OCI-LY1 (cell line): ENCODE data around the gene ASCL5.

Experiments
- H2AFZ ChIP-seq: fragments of 200-600 bp; sonication (generic), shearing (Covaris generic); 2 replicates; pipeline ENCODE4 v1.6.0; 2014; ENCODE audit warnings: antibody characterized with exemption, mild to moderate bottlenecking, low read length
- H3F3A ChIP-seq: fragments of 200-600 bp; sonication (generic), shearing (Covaris generic); 2 replicates; pipeline ENCODE4 v1.6.0; 2014; ENCODE audit warnings: mild to moderate bottlenecking, antibody characterized with exemption, low read length, moderate library complexity; ENCODE audit not compliant: insufficient read depth
- H3K27ac ChIP-seq: fragments of 200-600 bp; sonication (generic); 2 replicates; pipeline ENCODE4 v1.5.1; 2014; ENCODE audit warnings: low read length, mixed run types, mild to moderate bottlenecking, low read depth; ENCODE audit not compliant: poor library complexity, severe bottlenecking
- H3K27me3 ChIP-seq: fragments of 200-600 bp; sonication (generic); 2 replicates; pipeline ENCODE4 v1.6.0; 2014; ENCODE audit warnings: antibody characterized with exemption, mild to moderate bottlenecking, low read length, moderate library complexity; ENCODE audit not compliant: insufficient read depth
- H3K36me3 ChIP-seq: fragments of 200-600 bp; sonication (generic); 2 replicates; pipeline ENCODE4 v1.6.1; 2014; ENCODE audit warnings: mild to moderate bottlenecking, antibody characterized with exemption, low read length, moderate library complexity, mixed read lengths; ENCODE audit not compliant: insufficient read depth
- H3K4me1 ChIP-seq: fragments of 200-600 bp; sonication (generic); 2 replicates; pipeline ENCODE4 v1.5.1; 2014; ENCODE audit warnings: mild to moderate bottlenecking, low read length, moderate library complexity; ENCODE audit not compliant: insufficient read depth, severe bottlenecking
- H3K4me2 ChIP-seq: fragments of 200-600 bp; sonication (generic), shearing (Covaris generic); 2 replicates; pipeline ENCODE4 v1.6.1; 2014; ENCODE audit warnings: low read length
- H3K4me3 ChIP-seq: fragments of 200-600 bp; sonication (generic); 2 replicates; pipeline ENCODE4 v1.5.1; 2014; ENCODE audit warnings: low read length, low read depth, mild to moderate bottlenecking, mixed read lengths; ENCODE audit not compliant: poor library complexity, severe bottlenecking
- H3K79me2 ChIP-seq: fragments of 200-600 bp; shearing (Covaris generic); 2 replicates; pipeline ENCODE4 v1.6.1; 2016; ENCODE audit warnings: mixed run types, low read length, mixed read lengths; ENCODE audit not compliant: insufficient read depth
- H3K9ac ChIP-seq: fragments of 200-600 bp; sonication (generic), shearing (Covaris generic); 2 replicates; pipeline ENCODE4 v1.6.1; 2014; ENCODE audit warnings: mild to moderate bottlenecking, low read length, mixed read lengths
- H3K9me2 ChIP-seq: fragments of 200-600 bp; sonication (generic), shearing (Covaris generic); 2 replicates; pipeline ENCODE4 v1.6.1; 2014; ENCODE audit warnings: low read depth, mild to moderate bottlenecking, low read length, mixed read lengths
- H3K9me3 ChIP-seq: fragments of 200-600 bp; shearing (Covaris generic); 2 replicates; pipeline ENCODE4 v1.6.1; 2014; ENCODE audit warnings: low read length, mixed read lengths
- H4K20me1 ChIP-seq: fragments of 200-600 bp; sonication (generic), shearing (Covaris generic); 2 replicates; pipeline ENCODE4 v1.6.0; 2016; ENCODE audit warnings: mild to moderate bottlenecking, low read length; ENCODE audit not compliant: insufficient read depth
- CTCF ChIP-seq: fragments of 200-600 bp; sonication (generic), shearing (Covaris generic); IDR thresholded peaks from 2 replicates; pipeline ENCODE4 v1.5.1; 2017; ENCODE audit warnings: mild to moderate bottlenecking, antibody characterized with exemption, low read length, moderate library complexity, mixed read lengths
- EZH2 ChIP-seq: fragments of 200-600 bp; sonication (generic), shearing (Covaris generic); IDR thresholded peaks from 2 replicates; pipeline ENCODE4 v1.8.0; 2017; ENCODE audit warnings: borderline replicate concordance, mixed run types, mild to moderate bottlenecking, antibody characterized with exemption, low read length, moderate library complexity, mixed read lengths

The ASCL5 gene

GRCh38 chr1:201080135-201080534 is 46.8 kb downstream of the ASCL5 start:
- Histone ChIP-seq H2AFZ (no peak overlapping the region), H4K20me1 (no peaks in the 10 kb centered on the region), H3K79me2 (no peaks in the 10 kb centered on the region), H3K4me2 (no peak overlapping the region), H3K9ac (no peak overlapping the region), H3K27me3 (peaks cover 6% of the 10 kb centered on the region), H3K9me2 (no peaks in the 10 kb centered on the region), H3F3A (no peaks in the 10 kb centered on the region), H3K36me3 (no peaks in the 10 kb centered on the region), H3K4me3 (no peak overlapping the region), H3K9me3 (no peaks in the 10 kb centered on the region), H3K4me1 (no peaks in the 10 kb centered on the region), H3K27ac (no peak overlapping the region)
- TF ChIP-seq EZH2, result no peak
- TF ChIP-seq CTCF, result peak; percentile 34; the same call in 1 of the 2 replicates

DNA sequence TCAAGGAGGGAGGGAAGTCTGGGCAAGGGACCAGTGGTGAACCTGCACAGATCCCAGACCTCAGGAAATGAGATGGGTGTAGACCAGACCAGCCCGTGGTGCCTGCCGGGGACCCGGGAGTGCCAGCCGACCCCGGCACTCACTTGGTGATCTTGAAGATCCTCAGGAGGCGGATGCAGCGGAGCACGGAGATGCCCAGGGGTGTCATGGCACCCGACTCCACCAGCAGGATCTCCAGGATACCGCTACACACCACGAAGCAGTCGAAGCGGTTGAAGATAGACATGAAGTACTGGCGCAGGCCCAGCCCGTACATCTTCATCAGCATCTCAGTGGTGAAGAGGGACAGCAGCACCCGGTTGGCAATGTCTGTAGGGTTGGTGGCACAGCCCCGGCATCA is 49.2 kb downstream of the ASCL5 start:
- no peak for TF ChIP-seq CTCF
- TF ChIP-seq EZH2, result no peak
- no peaks in the 10 kb centered on the region for H3K36me3 ChIP-seq
- no peak overlapping the region for H3K4me2 ChIP-seq
- no peaks in the 10 kb centered on the region for H4K20me1 ChIP-seq
- H2AFZ ChIP-seq, result no peak overlapping the region
- no peaks in the 10 kb centered on the region for H3K4me1 ChIP-seq
- H3F3A ChIP-seq, result no peaks in the 10 kb centered on the region
- no peak overlapping the region for H3K27ac ChIP-seq
- H3K27me3 ChIP-seq, result peaks cover 6% of the 10 kb centered on the region; the same call in 1 of the 2 replicates
- H3K9me3 ChIP-seq, result no peaks in the 10 kb centered on the region
- H3K79me2 ChIP-seq, result no peaks in the 10 kb centered on the region
- no peak overlapping the region for H3K4me3 ChIP-seq
- H3K9me2 ChIP-seq, result no peaks in the 10 kb centered on the region
- H3K9ac ChIP-seq, result no peak overlapping the region

DNA sequence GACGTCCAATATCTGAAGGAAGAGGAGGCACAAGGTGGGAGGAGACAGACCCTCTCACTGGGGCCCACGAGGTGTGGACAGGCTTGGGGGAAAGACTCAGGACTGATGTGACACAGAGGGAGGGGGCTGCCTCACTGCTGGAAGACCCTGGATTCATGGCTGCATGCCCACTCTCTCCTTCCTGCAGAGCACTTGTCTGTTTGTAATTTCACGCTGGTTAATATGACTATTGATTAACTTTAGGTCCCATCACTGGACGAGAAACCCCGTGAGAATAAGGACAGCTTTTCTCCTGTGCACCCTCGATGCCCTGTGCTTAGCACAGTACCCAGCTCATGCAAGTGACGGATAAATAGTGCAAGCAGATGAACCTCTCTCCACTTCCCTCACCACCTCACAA is 49.9 kb downstream of the ASCL5 start:
- no peak overlapping the region for H3K4me2 ChIP-seq
- H3K9me3 ChIP-seq, result no peaks in the 10 kb centered on the region
- no peaks in the 10 kb centered on the region for H4K20me1 ChIP-seq
- H3K36me3 ChIP-seq, result no peaks in the 10 kb centered on the region
- no peak for TF ChIP-seq EZH2
- TF ChIP-seq CTCF, result no peak
- no peak overlapping the region for H2AFZ ChIP-seq
- no peaks in the 10 kb centered on the region for H3K4me1 ChIP-seq
- H3K27me3 ChIP-seq, result peaks cover 6% of the 10 kb centered on the region; the same call in 1 of the 2 replicates
- no peak overlapping the region for H3K27ac ChIP-seq
- H3K9me2 ChIP-seq, result no peaks in the 10 kb centered on the region
- H3F3A ChIP-seq, result no peaks in the 10 kb centered on the region
- H3K79me2 ChIP-seq, result no peaks in the 10 kb centered on the region
- H3K9ac ChIP-seq, result no peak overlapping the region
- no peak overlapping the region for H3K4me3 ChIP-seq
